Spleen (tissue), 7 donors: Measurements from ENCODE around the gene TFAP2B.

Source experiments
- POLR2A ChIP-seq, 3 donors: fragments of 450-650 bp; IDR thresholded peaks; one replicate each; pipeline ENCODE4 v1.5.1; 2017; ENCODE audit warnings: antibody characterized with exemption in 3 of 3, mild to moderate bottlenecking in 1 of 3
- TF ChIP-seq, protein P1 (sequence below), 11 experiments: fragments of 200-600 bp in 7 of 11; fragments of 450-650 bp in 4 of 11; sonication (generic) in 4 of 11; IDR thresholded peaks in 8 of 11; conservative IDR thresholded peaks in 3 of 11; 1 replicate in 7 of 11; 2 replicates in 4 of 11; pipeline versions ENCODE4 v1.4.0 to v1.8.0; 2016 to 2021; ENCODE audit warnings: antibody characterized with exemption in 11 of 11, inconsistent platforms in 4 of 11, mild to moderate bottlenecking in 1 of 11
- donor health status: DM: no; HTN: no; CAD: no; lungs with moderate emphysema.
- donor health status: DM: no; HTN: no; CAD: no.
- donor health status: DM: no; HTN: no; CAD: no.

DNA sequence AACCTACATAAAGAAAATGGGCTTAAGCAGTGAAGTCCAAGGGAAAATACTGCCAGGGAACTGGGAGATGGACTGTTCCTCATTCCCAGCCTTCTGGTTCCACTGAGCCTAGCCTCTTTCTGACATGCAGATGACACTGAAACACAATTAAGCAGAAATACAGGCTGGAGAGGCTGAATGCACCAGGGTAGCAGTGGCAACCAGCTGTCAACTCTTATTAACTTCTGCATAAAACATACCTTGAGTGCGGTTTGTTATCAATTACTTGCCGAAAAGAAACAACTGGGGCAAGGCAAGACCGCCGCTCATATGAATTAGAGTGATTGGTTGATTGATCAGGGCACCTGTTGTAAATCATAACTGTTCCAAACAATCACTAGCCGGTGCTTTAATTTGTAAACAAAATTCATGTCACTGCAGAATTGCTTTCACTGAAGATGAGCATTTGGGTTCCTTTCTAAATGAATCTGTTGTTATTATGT lies 16.3 kb downstream of the TFAP2B start:
- TF ChIP-seq, protein P1, sequence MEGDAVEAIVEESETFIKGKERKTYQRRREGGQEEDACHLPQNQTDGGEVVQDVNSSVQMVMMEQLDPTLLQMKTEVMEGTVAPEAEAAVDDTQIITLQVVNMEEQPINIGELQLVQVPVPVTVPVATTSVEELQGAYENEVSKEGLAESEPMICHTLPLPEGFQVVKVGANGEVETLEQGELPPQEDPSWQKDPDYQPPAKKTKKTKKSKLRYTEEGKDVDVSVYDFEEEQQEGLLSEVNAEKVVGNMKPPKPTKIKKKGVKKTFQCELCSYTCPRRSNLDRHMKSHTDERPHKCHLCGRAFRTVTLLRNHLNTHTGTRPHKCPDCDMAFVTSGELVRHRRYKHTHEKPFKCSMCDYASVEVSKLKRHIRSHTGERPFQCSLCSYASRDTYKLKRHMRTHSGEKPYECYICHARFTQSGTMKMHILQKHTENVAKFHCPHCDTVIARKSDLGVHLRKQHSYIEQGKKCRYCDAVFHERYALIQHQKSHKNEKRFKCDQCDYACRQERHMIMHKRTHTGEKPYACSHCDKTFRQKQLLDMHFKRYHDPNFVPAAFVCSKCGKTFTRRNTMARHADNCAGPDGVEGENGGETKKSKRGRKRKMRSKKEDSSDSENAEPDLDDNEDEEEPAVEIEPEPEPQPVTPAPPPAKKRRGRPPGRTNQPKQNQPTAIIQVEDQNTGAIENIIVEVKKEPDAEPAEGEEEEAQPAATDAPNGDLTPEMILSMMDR (IDR thresholded peaks at IDR 0.05 in 8 of 11, conservative IDR thresholded peaks at IDR 0.05 in 3 of 11), result no peak
- no peak for TF ChIP-seq POLR2A (IDR thresholded peaks at IDR 0.05)
